SKM-1 treated with dmso at 0.1 percent for 144 hours (cell line): ENCODE results near the gene MARCHF9.

Source experiments
- DNase-seq: peaks from one replicate; lab custom pipeline; 2025; ENCODE audit not compliant: unreplicated experiment; lab: John Stamatoyannopoulos, UW

MARCHF9 gene

DNA sequence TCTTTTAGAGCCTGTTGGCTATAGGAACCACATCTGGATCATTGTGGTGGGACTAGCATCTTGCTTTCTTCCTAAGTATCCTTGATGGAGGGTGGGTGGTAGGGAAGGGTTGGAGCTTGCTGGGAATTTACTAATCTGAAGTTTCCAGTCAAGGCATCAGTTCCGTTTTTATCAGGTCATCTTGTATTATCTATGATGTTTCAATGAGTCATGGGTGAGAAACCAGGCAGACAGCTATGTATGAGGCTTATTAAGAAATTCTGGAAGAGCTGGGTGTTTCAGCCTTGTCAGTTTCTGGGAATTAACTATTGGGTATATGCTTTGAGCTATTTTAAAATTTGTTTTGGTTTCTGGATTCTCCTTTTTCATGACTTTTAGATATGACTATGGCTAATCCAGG lies 39.0 kb downstream of the MARCHF9 start:
- no peak for DNase-seq

- no peak for DNase-seq
Observed at GRCh38 chr12:57795354-57795753, 40.5 kb downstream of the MARCHF9 start.

- no peak for DNase-seq
Observed at GRCh38 chr12:57796996-57797395, 42.1 kb downstream of the MARCHF9 start.

GRCh38 chr12:57797933-57798332 lies 43.0 kb downstream of the MARCHF9 start:
- DNase-seq = peak; percentile 24

DNA sequence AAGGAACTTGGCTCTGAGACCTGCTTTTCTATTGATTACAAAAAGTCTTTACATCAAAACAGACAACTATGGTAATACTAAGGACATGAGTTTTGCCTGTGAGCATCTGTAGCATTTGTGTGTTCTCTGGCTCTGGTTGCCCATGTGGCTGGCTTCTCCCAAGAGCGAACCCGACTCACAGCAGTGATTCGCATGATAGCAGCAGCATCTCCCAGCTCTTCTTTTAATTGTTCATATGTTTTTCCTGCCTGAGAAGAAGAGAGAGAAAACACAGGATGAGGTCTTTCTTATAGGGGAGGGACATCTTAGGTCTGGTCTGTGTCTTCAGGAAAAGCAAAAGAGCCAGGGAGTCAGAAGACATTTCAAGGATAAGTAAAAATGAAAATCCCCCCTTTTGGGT lies 46.1 kb downstream of the MARCHF9 start:
- no peak for DNase-seq

DNA sequence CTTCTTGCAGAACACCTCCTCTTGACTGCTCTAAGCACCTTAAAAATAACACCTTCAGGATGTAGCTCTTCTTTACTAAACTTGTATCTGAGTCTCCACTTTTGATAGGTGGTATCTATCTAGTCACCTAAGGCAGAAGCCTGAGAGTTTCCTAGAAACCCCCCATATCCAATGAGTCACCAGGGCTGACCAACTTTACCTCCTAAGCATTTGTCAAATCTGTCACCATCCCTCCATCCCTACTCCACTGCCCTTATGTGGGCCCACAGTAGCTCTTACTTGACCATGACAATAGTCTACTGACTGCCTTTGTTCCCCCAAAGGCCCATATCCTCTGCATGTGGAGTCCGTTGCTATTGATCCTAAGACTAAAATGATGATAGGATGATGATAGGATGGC lies 47.7 kb downstream of the MARCHF9 start:
- no peak for DNase-seq

DNA sequence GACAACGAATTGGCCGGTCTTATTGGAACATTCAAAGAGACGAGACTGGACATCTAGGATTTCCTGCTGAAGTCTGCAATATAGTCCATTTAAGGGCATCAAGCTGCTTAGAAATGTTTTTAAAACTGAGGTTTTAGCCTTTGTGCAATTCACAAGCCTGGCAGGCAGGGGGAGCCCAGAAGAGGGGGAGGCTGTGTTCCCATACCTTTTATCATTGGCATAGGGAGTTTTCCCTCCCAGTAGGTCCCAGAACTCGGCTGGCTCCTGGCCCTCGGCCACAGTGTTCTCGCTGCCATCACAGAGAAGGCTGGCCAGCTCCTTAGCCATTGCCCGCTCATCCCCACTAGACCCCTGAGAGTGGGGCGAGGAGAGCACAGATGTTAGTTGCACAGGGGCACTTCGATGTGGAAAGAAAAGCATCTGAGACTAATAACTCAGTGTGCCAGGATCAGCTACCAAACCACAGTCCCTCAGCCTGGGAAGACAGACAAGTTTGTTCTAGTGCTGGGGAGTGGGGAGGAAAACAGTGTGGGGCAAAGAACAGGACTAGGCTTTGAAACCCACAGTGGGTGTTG lies 48.5 kb downstream of the MARCHF9 start:
- peak; percentile 1 for DNase-seq

- no peak for DNase-seq
Observed at GRCh38 chr12:57806677-57807076, 51.8 kb downstream of the MARCHF9 start.

GRCh38 chr12:57807285-57807684 lies 52.4 kb downstream of the MARCHF9 start:
- DNase-seq = no peak

GRCh38 chr12:57808351-57808750 lies 53.4 kb downstream of the MARCHF9 start:
- DNase-seq = no peak

GRCh38 chr12:57809425-57809824 lies 54.5 kb downstream of the MARCHF9 start:
- no peak for DNase-seq
